Central memory CD8-positive, alpha-beta T cell (primary cell): ENCODE results near the gene FAM237B.

Experiments
- ATAC-seq: fragments of 150-1000 bp; cut with Tn5 transposase; replicated peaks from 2 replicates; pipeline ENCODE4 v1.10.0; 2022; ENCODE audit warnings: mild to moderate bottlenecking, moderate FRiP score, moderate number of reproducible peaks; ENCODE audit not compliant: poor library complexity, severe bottlenecking; ENCODE audit errors: extremely low read depth
- DNase-seq, 2 donors: peaks; one replicate each; pipeline ENCODE4 v3.0.0; 2021; ENCODE audit warnings: low spot score in 2 of 2
- H3K27ac Mint-ChIP-seq: one replicate; pipeline ENCODE4 v1.8.0; 2022; ENCODE audit warnings: low read depth, mild to moderate bottlenecking, moderate library complexity, mixed read lengths
- H3K27me3 Mint-ChIP-seq: one replicate; pipeline ENCODE4 v1.8.0; 2022; ENCODE audit warnings: mixed read lengths
- H3K36me3 Mint-ChIP-seq: one replicate; pipeline ENCODE4 v1.8.0; 2022; ENCODE audit warnings: mild to moderate bottlenecking, moderate library complexity, mixed read lengths; ENCODE audit not compliant: insufficient read depth
- H3K4me1 Mint-ChIP-seq: one replicate; pipeline ENCODE4 v1.8.0; 2022; ENCODE audit warnings: mixed read lengths
- H3K4me3 Mint-ChIP-seq: one replicate; pipeline ENCODE4 v1.8.0; 2022; ENCODE audit warnings: mild to moderate bottlenecking, moderate library complexity, mixed read lengths
- H3K9me3 Mint-ChIP-seq: one replicate; pipeline ENCODE4 v1.8.0; 2022; ENCODE audit warnings: mixed read lengths

FAM237B gene

DNA sequence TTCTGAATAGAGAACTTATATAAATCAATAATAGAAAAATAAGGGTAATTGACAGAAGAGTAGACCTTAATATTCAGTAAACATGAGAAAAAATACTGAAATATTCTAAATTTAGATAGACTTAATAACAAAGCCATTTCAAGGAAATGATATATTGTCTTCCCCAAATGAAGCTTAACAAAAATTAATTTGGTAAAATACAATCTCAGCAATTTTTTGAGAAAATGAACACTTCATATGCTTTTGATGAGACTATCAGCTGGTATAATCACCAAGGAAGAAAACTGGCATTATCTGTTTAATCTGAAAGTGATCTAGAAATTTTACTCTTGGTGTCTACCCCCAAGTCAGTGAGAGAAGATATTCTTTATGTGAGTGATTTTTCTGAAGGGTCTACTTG, 1.7 kb upstream of the FAM237B start:
- H3K9me3 Mint-ChIP-seq: no peaks in the 10 kb centered on the region
- peaks cover 63% of the 10 kb centered on the region for H3K27me3 Mint-ChIP-seq
- no peak for ATAC-seq

GRCh38 chr7:90320418-90320800, 695 bp downstream of the FAM237B start:
- Mint-ChIP-seq H3K4me1 (no peaks in the 10 kb centered on the region), H3K9me3 (no peaks in the 10 kb centered on the region), H3K27me3 (peaks cover 71% of the 10 kb centered on the region), H3K36me3 (no peaks in the 10 kb centered on the region), H3K27ac (no peak overlapping the region), H3K4me3 (no peak overlapping the region)
- no peak for ATAC-seq
- DNase-seq: no peak

More for the DNA sequence above, 1.7 kb upstream of the FAM237B start:
- no peak overlapping the region for H3K27ac Mint-ChIP-seq
- H3K4me3 Mint-ChIP-seq: no peak overlapping the region
- no peaks in the 10 kb centered on the region for H3K4me1 Mint-ChIP-seq
- H3K36me3 Mint-ChIP-seq: no peaks in the 10 kb centered on the region
- no peak for DNase-seq

DNA sequence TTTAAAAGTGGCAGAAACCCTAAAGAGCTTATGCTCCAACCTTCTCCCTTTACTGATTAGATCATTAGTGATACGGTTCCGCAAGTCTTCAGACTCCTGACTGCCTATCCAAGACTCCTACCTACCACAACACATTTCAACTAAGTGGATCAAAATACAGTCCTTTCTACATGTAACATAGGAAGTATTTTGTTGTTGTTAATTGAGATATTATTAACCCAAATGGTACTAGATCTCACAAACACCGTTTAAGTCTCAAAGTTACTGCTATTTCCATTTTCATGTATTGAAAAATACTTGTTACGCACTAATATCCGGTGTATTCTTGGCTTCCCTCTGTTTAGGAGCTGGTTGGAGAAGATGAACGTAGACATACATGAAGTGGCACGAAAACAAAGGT, 1.1 kb downstream of the FAM237B start:
- DNase-seq (no peak), ATAC-seq (no peak)
- no peaks in the 10 kb centered on the region for H3K4me1 Mint-ChIP-seq
- no peaks in the 10 kb centered on the region for H3K9me3 Mint-ChIP-seq
- H3K36me3 Mint-ChIP-seq: no peaks in the 10 kb centered on the region
- no peak overlapping the region for H3K27ac Mint-ChIP-seq
- no peak overlapping the region for H3K4me3 Mint-ChIP-seq
- H3K27me3 Mint-ChIP-seq: peaks cover 75% of the 10 kb centered on the region

GRCh38 chr7:90313907-90314306, 7.2 kb downstream of the FAM237B start:
- Mint-ChIP-seq H3K27me3 (peaks cover 56% of the 10 kb centered on the region), H3K27ac (no peak overlapping the region), H3K4me1 (no peaks in the 10 kb centered on the region), H3K4me3 (no peak overlapping the region), H3K36me3 (no peaks in the 10 kb centered on the region), H3K9me3 (no peaks in the 10 kb centered on the region)
- DNase-seq (no peak), ATAC-seq (no peak)

DNA sequence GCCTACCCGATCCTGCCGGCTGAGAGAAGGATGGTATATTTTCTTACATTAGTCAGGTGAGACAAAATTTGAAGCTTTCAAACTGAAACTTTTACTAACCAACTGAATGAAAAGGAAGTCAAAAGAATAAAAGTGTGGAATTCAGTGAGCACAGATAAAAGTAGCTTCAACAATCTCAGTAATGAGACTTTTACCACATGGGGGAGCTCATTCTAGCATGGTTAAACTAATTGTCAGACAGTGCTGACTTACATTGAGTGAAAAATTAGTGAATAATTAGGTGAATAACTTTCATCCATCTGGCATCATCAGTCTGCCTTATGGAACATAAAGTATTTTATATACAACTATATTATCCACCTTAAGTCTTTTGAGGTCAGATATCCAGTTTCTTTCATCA, 8.4 kb downstream of the FAM237B start:
- H3K9me3 Mint-ChIP-seq: no peaks in the 10 kb centered on the region
- H3K27ac Mint-ChIP-seq: no peak overlapping the region
- ATAC-seq: no peak
- DNase-seq: no peak
- H3K27me3 Mint-ChIP-seq: peaks cover 49% of the 10 kb centered on the region
- no peak overlapping the region for H3K4me3 Mint-ChIP-seq
- no peaks in the 10 kb centered on the region for H3K36me3 Mint-ChIP-seq
- H3K4me1 Mint-ChIP-seq: no peaks in the 10 kb centered on the region

GRCh38 chr7:90311175-90311574, 9.9 kb downstream of the FAM237B start:
- DNase-seq: no peak
- no peaks in the 10 kb centered on the region for H3K4me1 Mint-ChIP-seq
- no peak overlapping the region for H3K27ac Mint-ChIP-seq
- H3K4me3 Mint-ChIP-seq: no peak overlapping the region
- H3K27me3 Mint-ChIP-seq: peaks cover 47% of the 10 kb centered on the region
- no peak for ATAC-seq
- no peaks in the 10 kb centered on the region for H3K36me3 Mint-ChIP-seq
- H3K9me3 Mint-ChIP-seq: no peaks in the 10 kb centered on the region

DNA sequence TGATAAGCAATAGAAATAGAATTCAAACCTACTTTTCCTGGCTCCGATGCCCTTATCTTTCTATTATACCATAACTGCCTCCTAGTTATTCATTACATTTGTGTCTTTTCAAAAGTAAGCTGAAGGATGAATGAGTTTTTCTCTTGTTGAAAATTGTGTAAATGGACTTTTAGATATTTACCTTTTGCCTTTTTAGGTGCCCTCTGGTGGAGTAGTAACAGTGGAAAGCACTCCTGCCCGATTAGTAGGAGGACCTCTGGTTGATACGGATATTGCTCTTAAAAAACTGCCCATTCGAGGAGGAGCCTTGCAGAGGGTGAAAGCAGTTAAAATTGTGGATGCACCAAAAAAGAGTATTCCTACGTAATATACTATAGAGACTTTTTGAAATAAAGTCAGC, 11.2 kb downstream of the FAM237B start:
- no peaks in the 10 kb centered on the region for H3K9me3 Mint-ChIP-seq
- ATAC-seq (no peak), DNase-seq (no peak)
- no peaks in the 10 kb centered on the region for H3K36me3 Mint-ChIP-seq
- no peak overlapping the region for H3K27ac Mint-ChIP-seq
- H3K4me1 Mint-ChIP-seq: no peaks in the 10 kb centered on the region
- peaks cover 45% of the 10 kb centered on the region for H3K27me3 Mint-ChIP-seq
- no peak overlapping the region for H3K4me3 Mint-ChIP-seq

GRCh38 chr7:90303241-90303640, 17.9 kb downstream of the FAM237B start:
- ATAC-seq: no peak
- no peak for DNase-seq
- Mint-ChIP-seq H3K4me3 (no peak overlapping the region), H3K36me3 (no peaks in the 10 kb centered on the region), H3K9me3 (no peaks in the 10 kb centered on the region), H3K4me1 (no peaks in the 10 kb centered on the region), H3K27ac (no peak overlapping the region), H3K27me3 (peaks cover 18% of the 10 kb centered on the region)

- Mint-ChIP-seq H3K27ac (no peak overlapping the region), H3K4me3 (no peak overlapping the region), H3K4me1 (no peaks in the 10 kb centered on the region), H3K9me3 (no peaks in the 10 kb centered on the region), H3K36me3 (no peaks in the 10 kb centered on the region), H3K27me3 (peaks cover 13% of the 10 kb centered on the region)
- ATAC-seq (peak; percentile 32), DNase-seq (no peak)
Observed at GRCh38 chr7:90298145-90299038, 22.7 kb downstream of the FAM237B start.

DNA sequence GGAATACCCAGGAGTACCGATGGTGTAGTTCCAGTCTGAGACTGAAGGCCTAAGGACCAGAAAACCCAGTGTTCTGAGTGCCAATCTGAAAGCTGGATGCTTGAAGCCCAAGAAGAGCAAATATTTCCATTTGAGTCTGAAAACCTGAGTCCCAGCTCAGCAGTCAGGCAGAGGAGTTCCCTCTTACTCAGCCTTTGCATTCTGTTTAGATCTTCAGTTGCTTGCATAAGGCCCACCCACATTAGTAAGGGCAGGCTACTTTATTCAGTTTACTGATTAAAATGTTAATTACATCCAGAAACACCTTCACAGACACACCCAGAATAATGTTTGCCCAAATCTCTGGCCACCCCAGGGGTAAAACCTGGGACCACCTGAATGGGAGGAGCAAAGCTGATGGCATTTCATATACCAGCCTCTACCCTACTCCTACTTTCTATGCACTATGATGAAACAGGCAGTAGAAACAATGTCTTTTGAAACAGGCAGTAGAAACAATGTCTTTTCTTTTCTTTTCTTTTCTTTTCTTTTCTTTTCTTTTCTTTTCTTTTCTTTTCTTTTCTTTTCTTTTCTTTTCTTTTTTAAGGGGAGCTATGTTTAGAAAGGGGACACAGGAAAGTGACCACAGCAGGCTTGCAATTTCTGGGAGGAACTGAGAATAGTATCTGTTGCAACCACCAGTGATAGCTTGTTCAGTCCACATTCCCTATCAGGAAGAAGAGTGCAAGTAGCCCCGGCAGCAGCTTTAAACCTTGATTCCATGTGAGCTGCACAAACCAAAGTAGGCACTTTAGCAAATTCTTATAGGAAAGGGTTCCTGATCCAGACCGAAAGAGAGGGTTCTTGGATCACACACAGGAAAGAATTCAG, 30.6 kb downstream of the FAM237B start:
- Mint-ChIP-seq H3K4me3 (no peak overlapping the region), H3K9me3 (no peaks in the 10 kb centered on the region), H3K27ac (no peak overlapping the region), H3K27me3 (peaks cover 13% of the 10 kb centered on the region), H3K36me3 (peaks cover 2% of the 10 kb centered on the region), H3K4me1 (no peaks in the 10 kb centered on the region)
- ATAC-seq (no peak), DNase-seq (no peak)

DNA sequence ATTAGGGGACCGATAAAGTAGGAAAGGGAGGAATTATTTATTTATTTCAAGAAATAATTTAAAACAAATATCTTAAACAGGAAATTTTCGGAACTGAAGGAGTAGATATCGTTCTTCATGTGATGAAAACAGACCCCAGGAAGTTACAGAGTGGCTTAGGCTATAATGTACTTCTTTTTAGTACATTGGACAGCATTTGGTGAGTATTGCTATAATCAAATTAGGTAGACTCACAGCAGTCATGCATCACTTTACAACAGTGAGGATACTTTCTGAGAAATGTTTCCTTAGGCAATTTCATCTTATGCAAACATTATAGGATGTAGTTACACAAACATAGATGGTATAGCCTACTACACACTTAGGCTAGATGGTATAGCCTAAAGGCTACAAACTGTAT, 33.0 kb downstream of the FAM237B start:
- H3K4me1 Mint-ChIP-seq: no peaks in the 10 kb centered on the region
- no peaks in the 10 kb centered on the region for H3K9me3 Mint-ChIP-seq
- H3K36me3 Mint-ChIP-seq: peaks cover 2% of the 10 kb centered on the region
- no peak overlapping the region for H3K4me3 Mint-ChIP-seq
- ATAC-seq (no peak), DNase-seq (no peak)
- H3K27me3 Mint-ChIP-seq: no peaks in the 10 kb centered on the region
- no peak overlapping the region for H3K27ac Mint-ChIP-seq

DNA sequence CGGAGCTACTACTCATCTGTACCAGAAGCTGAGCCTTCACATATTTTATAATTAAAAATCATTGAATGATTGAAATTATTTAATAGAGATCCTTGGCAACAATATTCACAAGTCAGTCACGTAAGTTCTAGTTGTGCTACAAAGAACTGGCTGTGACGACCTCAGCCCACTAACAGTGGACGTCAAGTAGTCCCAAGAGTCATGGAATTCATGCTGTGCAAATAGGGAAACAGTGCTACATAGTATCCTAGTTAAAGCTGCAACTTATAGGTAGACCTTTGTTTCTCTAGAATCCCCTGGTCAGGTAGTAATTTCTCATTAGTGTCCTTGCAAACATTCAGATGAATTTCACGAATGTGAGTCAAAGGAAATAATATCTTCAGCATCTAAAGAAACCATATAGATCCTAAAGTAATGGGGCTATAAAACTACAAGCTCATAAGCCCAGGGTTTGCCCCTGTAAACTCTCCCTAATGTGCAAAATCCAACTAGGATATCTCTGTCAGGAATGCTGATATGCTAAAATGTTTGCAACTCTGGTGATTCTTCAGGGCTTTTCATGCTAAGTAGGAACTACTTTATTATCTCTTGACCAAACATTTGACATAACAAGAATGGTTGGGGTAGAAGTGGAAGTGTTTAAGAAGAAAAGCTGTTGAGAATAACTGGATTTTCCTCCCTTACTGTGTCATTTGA, 44.9 kb downstream of the FAM237B start:
- Mint-ChIP-seq H3K9me3 (no peaks in the 10 kb centered on the region), H3K4me1 (no peaks in the 10 kb centered on the region), H3K36me3 (no peaks in the 10 kb centered on the region), H3K4me3 (no peak overlapping the region), H3K27ac (no peak overlapping the region), H3K27me3 (no peaks in the 10 kb centered on the region)
- ATAC-seq (no peak), DNase-seq (no peak)
